Small intestine (tissue), 7 donors: Measurements from ENCODE around the gene CNIH1. TPM values are rescaled to one million over a fixed set of nuclear protein-coding genes. Genes with fewer than 3 reads are reported as not detected.
"Not testable (repeated sequence)": the region's sequence is repeated elsewhere in the genome, so short reads cannot be mapped to it uniquely, and the experiment has no call there.

Experiments
- DNase-seq, 2 donors: peaks; one replicate each; pipeline versions ENCODE4 v3.0.0 to v3.0.0-alpha.2; 2013
- FAIRE-seq: peaks from 2 replicates; lab custom pipeline; 2012; peaks lifted over from hg19 to GRCh38; lab: Jason Lieb, UNC
- H3K27ac ChIP-seq, 3 donors: one replicate each; pipeline ENCODE4 v1.5.1; 2013; ENCODE audit warnings: low read length in 2 of 3, mild to moderate bottlenecking in 2 of 3, control low read depth in 1 of 3, inconsistent platforms in 1 of 3, low read depth in 1 of 3, moderate library complexity in 1 of 3
- H3K27me3 ChIP-seq, 3 donors: one replicate each; pipeline ENCODE4 v1.6.1; 2013; ENCODE audit warnings: low read length in 3 of 3, inconsistent platforms in 1 of 3; ENCODE audit not compliant: control insufficient read depth in 3 of 3, insufficient read depth in 3 of 3
- H3K36me3 ChIP-seq, 3 donors: one replicate each; pipeline ENCODE4 v1.6.1; 2013; ENCODE audit warnings: low read length in 3 of 3, inconsistent platforms in 1 of 3, low read depth in 1 of 3, mild to moderate bottlenecking in 1 of 3, moderate library complexity in 1 of 3; ENCODE audit not compliant: control insufficient read depth in 3 of 3, insufficient read depth in 2 of 3
- H3K4me1 ChIP-seq, 3 donors: one replicate each; pipeline ENCODE4 v1.6.1; 2013; ENCODE audit warnings: low read length in 2 of 3, inconsistent platforms in 1 of 3, low read depth in 1 of 3, mild to moderate bottlenecking in 1 of 3, moderate library complexity in 1 of 3; ENCODE audit not compliant: control insufficient read depth in 3 of 3, insufficient read depth in 2 of 3
- H3K4me3 ChIP-seq, 3 donors: one replicate each; pipeline ENCODE4 v1.5.1; 2013; ENCODE audit warnings: low read length in 3 of 3, control low read depth in 1 of 3, inconsistent platforms in 1 of 3, low read depth in 1 of 3, mild to moderate bottlenecking in 1 of 3, moderate library complexity in 1 of 3
- H3K9me3 ChIP-seq, 2 donors: one replicate each; pipeline ENCODE4 v1.6.1; 2013; ENCODE audit warnings: low read depth in 1 of 2, low read length in 1 of 2; ENCODE audit not compliant: control insufficient read depth in 2 of 2, insufficient read depth in 1 of 2
- WGBS, 3 donors: extraction: QIAGEN DNeasy Blood & Tissue Kit; methylation state at CpG; one replicate each; pipeline ENCODE4 v1.1.7; 2013; 5-methylcytosine and 5-hydroxymethylcytosine counted together
- polyA plus RNA-seq, 4 donors: library from polyadenylated mRNA; stranded (reverse) in 3 of 4; unstranded in 1 of 4; fragments of 200-250 nt in 3 of 4; fragments of 120-200 nt in 1 of 4; gene quantifications; one replicate each; pipeline versions ENCODE4 v1.2.1 to v1.2.3, GENCODE V29; 2013
- donor health status: healthy with polysubstance abuse.
- donor health status: control.
- donor health status: control.
- donor health status: Bipolar disorder and iron deficiency.
- donor health status: healthy.

Gene CNIH1
- polyA plus RNA-seq, 4 donors = 70.7 to 203 (median 163) TPM

- 23 to 52% (median 39%) methylated on average over 7 of the region's 7 CpGs for WGBS, 3 donors
- Histone ChIP-seq H3K4me3 (peak overlapping the region; percentile 68 to 77 (median 76)), H3K36me3 (no peaks in the 10 kb centered on the region), H3K9me3 (no peaks in the 10 kb centered on the region), H3K27ac (peak overlapping the region; percentile 91 to 94 (median 92)), H3K27me3 (no peaks in the 10 kb centered on the region), H3K4me1 (peaks cover 2 to 5% (median 4%) of the 10 kb centered on the region in 3 donors)
- FAIRE-seq = no peak
- DNase-seq = no peak
Observed at GRCh38 chr14:54440037-54440436, 1.1 kb downstream of the CNIH1 start.

- FAIRE-seq (no peak), DNase-seq (no peak)
- Histone ChIP-seq H3K27me3 (no peaks in the 10 kb centered on the region), H3K27ac (no peak overlapping the region), H3K36me3 (no peaks in the 10 kb centered on the region), H3K4me3 (no peak overlapping the region), H3K4me1 (peaks cover 2 to 5% (median 4%) of the 10 kb centered on the region in 3 donors), H3K9me3 (no peaks in the 10 kb centered on the region)
- 82 to 91% (median 88%) methylated on average over 4 of the region's 4 CpGs for WGBS, 3 donors
Observed at GRCh38 chr14:54438703-54439102, 2.5 kb downstream of the CNIH1 start.

DNA sequence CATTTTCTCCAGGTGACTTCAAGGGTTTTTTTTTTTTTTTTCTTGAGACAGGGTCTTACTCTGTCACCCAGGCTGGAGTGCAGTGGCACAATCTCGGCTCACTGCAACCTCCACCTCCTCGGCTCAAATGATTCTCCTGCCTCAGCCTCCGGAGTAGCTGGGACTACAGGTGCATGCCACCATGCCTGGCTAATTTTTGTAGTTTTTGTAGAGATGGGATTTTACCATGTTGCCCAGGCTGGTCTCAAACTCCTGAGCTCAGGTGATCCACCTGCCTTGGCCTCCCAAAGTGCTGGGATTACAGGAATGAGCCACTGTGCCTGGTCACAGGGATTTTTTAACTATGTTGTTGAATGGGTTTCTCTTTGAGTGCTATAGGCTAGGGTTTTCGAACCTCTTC, 3.2 kb downstream of the CNIH1 start:
- not testable (repeated sequence) for DNase-seq, H3K4me1 ChIP-seq, H3K27ac ChIP-seq, H3K27me3 ChIP-seq, H3K4me3 ChIP-seq, H3K36me3 ChIP-seq, H3K9me3 ChIP-seq, FAIRE-seq
- 84 to 92% (median 91%) methylated on average over 4 of the region's 4 CpGs for WGBS, 3 donors

- WGBS, 3 donors = 43 to 55% (median 45%) methylated on average over 4 of the region's 4 CpGs
- DNase-seq = peak; percentile 13 to 25
- H3K36me3 ChIP-seq = peaks cover 0 to 6% (median 0%) of the 10 kb centered on the region in 3 donors
- no peak overlapping the region for H3K4me3 ChIP-seq
- no peaks in the 10 kb centered on the region for H3K9me3 ChIP-seq
- no peaks in the 10 kb centered on the region for H3K27me3 ChIP-seq
- FAIRE-seq = no peak
- H3K27ac ChIP-seq = no peak overlapping the region
- peaks cover 2 to 5% (median 4%) of the 10 kb centered on the region in 3 donors for H3K4me1 ChIP-seq
Observed at GRCh38 chr14:54435500-54435981, 5.6 kb downstream of the CNIH1 start.

- Histone ChIP-seq H3K27me3 (no peaks in the 10 kb centered on the region), H3K4me3 (no peak overlapping the region), H3K9me3 (no peaks in the 10 kb centered on the region), H3K36me3 (peaks cover 6 to 16% (median 10%) of the 10 kb centered on the region in 3 donors), H3K27ac (no peak overlapping the region), H3K4me1 (peaks cover 0 to 4% (median 0%) of the 10 kb centered on the region in 3 donors)
- no peak for FAIRE-seq
- 83 to 91% (median 87%) methylated on average over 2 of the region's 2 CpGs for WGBS, 3 donors
- DNase-seq = no peak
Observed at GRCh38 chr14:54428527-54428926, 12.6 kb downstream of the CNIH1 start.

- FAIRE-seq = no peak
- H3K36me3 ChIP-seq = peaks cover 6 to 17% (median 10%) of the 10 kb centered on the region in 3 donors
Observed at GRCh38 chr14:54427871-54428270, 13.3 kb downstream of the CNIH1 start.

DNA sequence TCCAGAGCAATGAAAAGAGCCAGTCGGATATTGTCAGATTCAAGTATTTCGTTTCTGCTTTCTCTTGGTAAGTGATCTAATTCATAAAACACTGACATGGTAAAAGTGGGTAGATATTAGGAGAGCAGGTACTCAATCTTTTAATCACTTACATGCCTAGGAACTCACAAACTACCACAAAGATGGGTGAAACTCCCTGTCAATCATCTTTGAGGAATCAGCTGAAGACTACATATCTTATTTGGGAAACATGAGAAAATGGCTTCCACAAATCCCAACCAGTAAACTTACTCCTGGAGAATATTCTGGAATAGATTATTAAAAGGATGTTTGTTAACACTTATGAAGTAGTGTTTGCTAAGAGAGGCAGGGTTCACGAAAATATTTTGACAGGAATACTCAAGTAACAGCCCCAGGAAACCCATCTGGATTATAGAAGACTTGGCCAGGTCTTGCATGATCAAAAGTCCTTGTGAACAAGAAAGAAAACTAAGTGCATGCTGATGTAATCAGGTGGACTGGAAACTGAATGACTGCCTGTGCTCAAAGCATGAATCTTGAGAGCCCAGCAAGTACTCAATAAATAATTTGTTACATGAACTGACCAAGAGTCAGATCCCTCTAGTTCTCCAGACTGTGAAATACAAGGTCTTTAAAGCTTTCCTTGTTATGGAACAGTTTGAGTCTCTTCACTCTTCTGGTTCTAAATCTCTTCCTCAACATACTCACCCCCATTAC, 15.5 kb downstream of the CNIH1 start:
- Histone ChIP-seq H3K4me1 (peaks cover 0 to 4% (median 0%) of the 10 kb centered on the region in 3 donors), H3K36me3 (peaks cover 6 to 13% (median 10%) of the 10 kb centered on the region in 3 donors), H3K27me3 (no peaks in the 10 kb centered on the region), H3K4me3 (no peak overlapping the region), H3K9me3 (no peaks in the 10 kb centered on the region), H3K27ac (no peak overlapping the region)
- 75 to 91% (median 85%) methylated on average over 3 of the region's 3 CpGs for WGBS, 3 donors
- DNase-seq (no peak), FAIRE-seq (no peak)

More at GRCh38 chr14:54427871-54428270, 13.3 kb downstream of the CNIH1 start:
- no peaks in the 10 kb centered on the region for H3K9me3 ChIP-seq
- no peaks in the 10 kb centered on the region for H3K27me3 ChIP-seq
- no peak for DNase-seq
- peaks cover 0 to 4% (median 0%) of the 10 kb centered on the region in 3 donors for H3K4me1 ChIP-seq
- WGBS, 3 donors = 79 to 92% (median 89%) methylated on average over 3 of the region's 3 CpGs
- H3K27ac ChIP-seq = no peak overlapping the region
- H3K4me3 ChIP-seq = no peak overlapping the region

DNA sequence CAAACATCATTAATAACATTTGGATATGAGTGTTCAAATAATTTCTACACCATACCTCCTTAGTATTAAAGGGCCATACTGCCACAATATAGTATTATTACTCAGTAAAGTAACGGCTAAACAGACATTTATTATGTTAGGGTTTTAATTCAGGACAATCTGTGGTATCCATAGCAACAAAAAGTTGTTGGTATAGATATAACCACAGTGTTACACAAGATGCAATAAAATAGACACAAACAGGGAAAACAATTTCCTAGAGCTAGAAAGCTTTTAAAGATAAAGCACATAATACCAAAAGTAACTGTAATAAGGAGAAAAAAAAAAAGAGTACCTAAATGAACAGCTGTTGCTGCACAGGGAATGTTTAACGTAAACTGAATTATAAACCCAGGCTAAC, 16.1 kb downstream of the CNIH1 start:
- H3K27me3 ChIP-seq = no peaks in the 10 kb centered on the region
- H3K9me3 ChIP-seq = no peaks in the 10 kb centered on the region
- WGBS, 3 donors = 39 to 71% (median 56%) methylated on average over 2 of the region's 2 CpGs
- H3K4me1 ChIP-seq = peaks cover 0 to 4% (median 0%) of the 10 kb centered on the region in 3 donors
- no peak overlapping the region for H3K4me3 ChIP-seq
- DNase-seq (peak in 1 of 2 donors; percentile 32), FAIRE-seq (no peak)
- H3K27ac ChIP-seq = no peak overlapping the region
- H3K36me3 ChIP-seq = peaks cover 6 to 12% (median 10%) of the 10 kb centered on the region in 3 donors
